ENCODE data around the gene KCNN1.
"Not testable (repeated sequence)": the region's sequence is repeated elsewhere in the genome, so short reads cannot be mapped to it uniquely, and the experiment has no call there.

DNA sequence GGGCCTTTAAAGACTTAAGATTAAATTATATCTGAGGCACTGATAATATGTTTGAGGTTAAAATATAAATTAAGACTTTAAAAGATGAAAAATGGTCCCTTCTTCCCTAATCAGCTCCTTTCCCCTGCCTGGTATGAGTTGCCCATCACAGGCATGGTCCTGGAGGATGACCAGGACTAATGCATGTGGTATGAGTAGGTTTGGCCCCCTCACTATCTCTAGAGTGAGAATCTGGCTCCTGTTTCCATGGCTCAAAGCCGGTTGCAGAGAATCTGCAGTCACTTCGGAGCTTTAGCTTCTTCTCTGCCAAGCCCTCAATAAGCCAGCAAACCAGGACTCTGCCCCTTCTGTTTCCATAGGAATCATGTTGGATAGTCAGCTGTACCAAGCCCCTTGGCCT, 65.2 kb downstream of the KCNN1 start:
- TF ChIP-seq POLR2AphosphoS5, POLR2A (IDR thresholded peaks at IDR 0.05): not testable (repeated sequence)
- TF ChIP-seq, protein P1, sequence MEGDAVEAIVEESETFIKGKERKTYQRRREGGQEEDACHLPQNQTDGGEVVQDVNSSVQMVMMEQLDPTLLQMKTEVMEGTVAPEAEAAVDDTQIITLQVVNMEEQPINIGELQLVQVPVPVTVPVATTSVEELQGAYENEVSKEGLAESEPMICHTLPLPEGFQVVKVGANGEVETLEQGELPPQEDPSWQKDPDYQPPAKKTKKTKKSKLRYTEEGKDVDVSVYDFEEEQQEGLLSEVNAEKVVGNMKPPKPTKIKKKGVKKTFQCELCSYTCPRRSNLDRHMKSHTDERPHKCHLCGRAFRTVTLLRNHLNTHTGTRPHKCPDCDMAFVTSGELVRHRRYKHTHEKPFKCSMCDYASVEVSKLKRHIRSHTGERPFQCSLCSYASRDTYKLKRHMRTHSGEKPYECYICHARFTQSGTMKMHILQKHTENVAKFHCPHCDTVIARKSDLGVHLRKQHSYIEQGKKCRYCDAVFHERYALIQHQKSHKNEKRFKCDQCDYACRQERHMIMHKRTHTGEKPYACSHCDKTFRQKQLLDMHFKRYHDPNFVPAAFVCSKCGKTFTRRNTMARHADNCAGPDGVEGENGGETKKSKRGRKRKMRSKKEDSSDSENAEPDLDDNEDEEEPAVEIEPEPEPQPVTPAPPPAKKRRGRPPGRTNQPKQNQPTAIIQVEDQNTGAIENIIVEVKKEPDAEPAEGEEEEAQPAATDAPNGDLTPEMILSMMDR (IDR thresholded peaks at IDR 0.05), result not testable (repeated sequence)

Data from breast epithelium (tissue), 3 donors.